GM12865 (cell line): ENCODE measurements around the gene ANKRD9.

Experiments
- DNase-seq: peaks from one replicate; pipeline ENCODE4 v3.0.0; 2010; ENCODE audit warnings: low read depth
- H3K4me3 ChIP-seq: 2 replicates; pipeline ENCODE4 v1.5.1; 2011; ENCODE audit warnings: mild to moderate bottlenecking, low read depth, low read length, control low read depth
- TF ChIP-seq, protein P1 (sequence below): IDR thresholded peaks from 2 replicates; pipeline ENCODE4 v1.5.1; 2011; ENCODE audit warnings: low read length, control low read depth, low read depth, inconsistent platforms; ENCODE audit not compliant: insufficient read depth; ENCODE audit errors: missing control alignments

Gene ANKRD9

DNA sequence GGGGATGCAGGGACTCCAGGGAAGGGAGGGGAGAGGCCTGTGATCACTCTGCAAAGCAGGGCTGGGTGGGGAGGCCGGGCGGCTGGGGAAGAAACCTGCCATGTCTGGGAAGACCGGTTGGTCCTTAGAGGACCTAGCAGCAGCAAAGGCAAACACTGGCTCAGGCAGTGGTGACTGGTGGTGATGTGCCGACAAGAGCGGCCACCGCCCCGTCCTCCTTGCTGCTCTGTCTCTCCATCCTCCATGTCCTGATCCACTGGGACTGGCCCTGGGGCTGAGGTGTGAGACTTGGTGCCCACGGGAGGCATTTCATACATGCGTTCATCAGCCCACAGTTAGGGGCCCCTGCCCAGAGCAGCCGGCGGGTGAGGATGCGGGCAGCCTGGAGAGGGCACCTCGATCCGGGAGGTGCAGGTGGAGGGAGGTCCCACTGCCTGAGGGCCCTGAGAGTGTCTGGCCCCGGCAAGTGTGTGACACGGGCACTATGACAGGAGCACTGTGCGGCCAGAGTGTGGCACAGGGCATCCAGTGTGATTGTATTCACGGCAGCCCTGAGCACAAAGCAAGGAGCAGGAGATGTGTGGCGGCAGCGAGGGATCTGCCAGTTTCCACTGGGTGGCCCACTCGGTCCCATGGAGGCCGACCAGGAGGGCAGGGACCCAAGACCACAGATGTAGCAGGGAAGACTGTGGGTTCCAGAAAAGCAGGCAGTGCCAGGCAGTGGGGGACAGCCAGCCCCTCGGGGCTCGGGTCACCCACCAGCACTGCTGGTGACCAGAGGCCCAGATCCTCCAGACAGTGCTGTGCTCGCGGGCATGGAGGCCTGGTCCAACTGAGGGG, 13.9 kb downstream of the ANKRD9 start:
- DNase-seq = no peak
- no peak overlapping the region for H3K4me3 ChIP-seq
- TF ChIP-seq, protein P1, sequence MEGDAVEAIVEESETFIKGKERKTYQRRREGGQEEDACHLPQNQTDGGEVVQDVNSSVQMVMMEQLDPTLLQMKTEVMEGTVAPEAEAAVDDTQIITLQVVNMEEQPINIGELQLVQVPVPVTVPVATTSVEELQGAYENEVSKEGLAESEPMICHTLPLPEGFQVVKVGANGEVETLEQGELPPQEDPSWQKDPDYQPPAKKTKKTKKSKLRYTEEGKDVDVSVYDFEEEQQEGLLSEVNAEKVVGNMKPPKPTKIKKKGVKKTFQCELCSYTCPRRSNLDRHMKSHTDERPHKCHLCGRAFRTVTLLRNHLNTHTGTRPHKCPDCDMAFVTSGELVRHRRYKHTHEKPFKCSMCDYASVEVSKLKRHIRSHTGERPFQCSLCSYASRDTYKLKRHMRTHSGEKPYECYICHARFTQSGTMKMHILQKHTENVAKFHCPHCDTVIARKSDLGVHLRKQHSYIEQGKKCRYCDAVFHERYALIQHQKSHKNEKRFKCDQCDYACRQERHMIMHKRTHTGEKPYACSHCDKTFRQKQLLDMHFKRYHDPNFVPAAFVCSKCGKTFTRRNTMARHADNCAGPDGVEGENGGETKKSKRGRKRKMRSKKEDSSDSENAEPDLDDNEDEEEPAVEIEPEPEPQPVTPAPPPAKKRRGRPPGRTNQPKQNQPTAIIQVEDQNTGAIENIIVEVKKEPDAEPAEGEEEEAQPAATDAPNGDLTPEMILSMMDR = no peak

DNA sequence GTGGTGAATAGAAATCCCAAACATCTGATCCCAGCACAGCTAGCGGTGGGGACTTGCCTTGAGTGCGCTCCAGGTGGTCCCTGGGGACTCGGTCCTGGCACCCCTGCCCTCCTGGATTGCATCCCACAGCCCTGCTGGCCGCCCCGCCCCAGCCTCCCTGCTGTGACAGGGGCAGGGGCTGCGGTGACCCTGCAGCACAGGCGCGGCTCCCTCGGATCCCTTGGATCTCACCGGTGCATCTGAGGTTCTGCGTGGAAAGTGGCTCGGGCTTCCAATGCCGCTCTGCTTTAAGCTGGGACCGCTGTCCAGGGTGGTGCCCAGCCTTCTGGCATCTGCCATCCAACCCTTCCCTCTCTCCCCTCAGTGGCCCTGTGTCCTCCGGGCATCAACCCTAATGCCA, 16.0 kb downstream of the ANKRD9 start:
- TF ChIP-seq, protein P1 = no peak
- no peak overlapping the region for H3K4me3 ChIP-seq
- no peak for DNase-seq

- TF ChIP-seq, protein P1 = no peak
- H3K4me3 ChIP-seq = no peak overlapping the region
- no peak for DNase-seq
These were observed 16.5 kb downstream of the ANKRD9 start for GRCh38 chr14:102493096-102493495.

GRCh38 chr14:102492531-102492910, 17.1 kb downstream of the ANKRD9 start:
- no peak overlapping the region for H3K4me3 ChIP-seq
- no peak for DNase-seq

DNA sequence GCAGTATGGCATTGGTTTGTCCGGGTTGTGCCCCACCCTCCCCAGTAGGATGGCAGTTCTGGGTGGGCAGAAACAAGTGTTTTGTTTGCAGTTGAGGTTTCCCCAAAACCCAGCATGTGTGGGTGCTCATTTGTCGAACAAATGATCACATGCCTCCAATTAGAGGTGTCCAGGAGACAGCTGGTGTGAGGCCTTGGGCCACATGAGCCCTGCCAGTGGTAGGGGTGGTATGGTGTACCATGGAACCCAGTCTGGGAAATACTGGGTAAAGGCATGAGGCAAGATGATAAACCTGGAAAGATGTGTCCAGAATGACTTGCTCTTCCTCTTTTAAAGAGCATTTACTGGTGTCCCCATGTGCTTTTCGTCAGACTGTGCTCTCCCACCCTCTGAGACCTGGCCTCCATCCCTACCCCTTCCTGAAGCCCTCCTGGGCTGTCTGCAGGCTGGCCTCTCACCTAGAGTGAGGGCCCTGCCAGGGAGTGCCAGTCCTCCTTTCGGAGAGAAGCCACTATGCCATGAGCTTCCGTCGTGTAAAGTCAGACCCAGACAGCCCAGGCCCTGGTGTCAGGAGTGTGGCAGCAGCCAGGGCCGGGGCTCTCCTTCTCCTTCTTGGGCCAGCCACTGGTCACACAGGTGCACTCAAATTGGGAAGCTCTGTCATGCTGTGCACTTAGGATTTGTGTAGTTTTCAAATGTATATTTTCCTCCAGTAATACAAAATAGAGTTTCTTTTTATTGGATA, 17.6 kb downstream of the ANKRD9 start:
- TF ChIP-seq, protein P1 = no peak
- H3K4me3 ChIP-seq = no peak overlapping the region
- DNase-seq = no peak

More at GRCh38 chr14:102492531-102492910, 17.1 kb downstream of the ANKRD9 start:
- TF ChIP-seq, protein P1 = no peak

DNA sequence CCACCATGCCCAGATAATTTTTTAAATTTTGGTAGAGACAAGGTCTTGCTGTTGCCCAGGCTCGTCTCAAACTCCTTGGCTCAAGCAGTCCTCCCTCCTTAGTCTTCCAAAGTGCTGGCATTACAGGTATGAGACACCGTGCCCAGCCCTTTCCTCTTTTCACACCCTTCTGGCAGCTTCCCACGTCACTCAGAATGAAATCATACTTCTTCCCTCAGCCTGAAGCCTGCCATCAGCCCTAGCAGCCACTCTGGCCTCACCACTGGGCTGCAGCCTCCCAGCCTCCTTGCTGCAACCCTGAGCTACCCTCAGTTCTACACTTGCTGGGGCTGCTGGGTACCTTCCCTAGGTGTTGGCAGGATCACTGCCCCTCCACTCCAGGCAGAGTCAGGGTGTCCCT, 18.2 kb downstream of the ANKRD9 start:
- TF ChIP-seq, protein P1 = no peak
- no peak overlapping the region for H3K4me3 ChIP-seq
- DNase-seq = no peak

DNA sequence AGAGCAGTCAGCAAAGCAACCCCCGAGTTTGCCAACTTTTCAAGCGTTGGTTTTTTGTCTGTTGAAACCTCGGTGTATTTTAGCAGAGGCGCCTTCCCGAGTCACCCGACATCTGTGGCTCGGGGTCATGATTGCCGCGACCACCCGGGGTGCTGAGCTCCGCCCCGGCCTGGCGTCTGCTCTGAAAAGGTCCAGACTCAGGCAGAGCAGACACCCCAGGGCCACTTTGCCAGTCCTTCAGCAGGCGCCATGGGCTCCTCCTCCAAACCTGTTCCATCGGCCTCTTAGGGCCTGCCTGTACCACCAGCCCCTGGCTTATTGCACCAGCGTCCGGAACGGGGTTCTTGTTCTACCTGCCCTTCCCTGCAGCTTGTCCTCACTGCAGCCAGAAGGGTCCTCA, 19.1 kb downstream of the ANKRD9 start:
- no peak for DNase-seq
- no peak overlapping the region for H3K4me3 ChIP-seq
- TF ChIP-seq, protein P1 = no peak
